H1 (cell line): Measurements from ENCODE around the gene SVOPL. TPM values are rescaled to one million over a fixed set of nuclear protein-coding genes. Genes with fewer than 3 reads are reported as not detected.

ENCODE experiments used
- ATF3 ChIP-seq: IDR thresholded peaks from 2 replicates; pipeline ENCODE4 v1.6.1; 2011; ENCODE audit warnings: low read depth, mild to moderate bottlenecking, low read length; ENCODE audit not compliant: insufficient read depth
- BCL11A ChIP-seq, 2 experiments: IDR thresholded peaks; one replicate each; pipeline ENCODE4 v1.6.1; 2011; ENCODE audit warnings: low read depth in 2 of 2, low read length in 2 of 2, mild to moderate bottlenecking in 2 of 2
- CREB1 ChIP-seq: IDR thresholded peaks from 2 replicates; pipeline ENCODE4 v1.6.1; 2012; ENCODE audit warnings: inconsistent platforms
- E2F6 ChIP-seq: IDR thresholded peaks from 2 replicates; pipeline ENCODE4 v1.6.1; 2012; ENCODE audit warnings: inconsistent platforms
- MAX ChIP-seq: IDR thresholded peaks from 2 replicates; pipeline ENCODE4 v1.6.1; 2012; ENCODE audit warnings: inconsistent platforms
- RAD21 ChIP-seq, 2 experiments: IDR thresholded peaks in 1 of 2; conservative IDR thresholded peaks in 1 of 2; 2 replicates each; pipeline ENCODE4 v1.6.1; 2011; ENCODE audit warnings: low read depth in 2 of 2, low read length in 2 of 2, improper control_type of control experiment in 1 of 2, inconsistent platforms in 1 of 2, mild to moderate bottlenecking in 1 of 2, moderate library complexity in 1 of 2
- RBBP5 ChIP-seq: IDR thresholded peaks from 2 replicates; pipeline ENCODE4 v1.7.1; 2012; ENCODE audit warnings: low read depth, mild to moderate bottlenecking, inconsistent platforms, low read length, moderate library complexity, borderline replicate concordance
- TAF7 ChIP-seq: optimal IDR thresholded peaks from 2 replicates; pipeline ENCODE3; 2011; ENCODE audit warnings: low read depth, mild to moderate bottlenecking, inconsistent platforms, low read length, moderate library complexity, borderline replicate concordance
- polyA plus RNA-seq, 7 experiments: library from polyadenylated mRNA; depleted of rRNA in 3 of 7; stranded (reverse) in 5 of 7; unstranded in 2 of 7; fragments of >200 nt in 5 of 7; fragments of 200-250 nt in 2 of 7; gene quantifications; 1 replicate in 5 of 7; 2 replicates in 1 of 7; 4 replicates in 1 of 7; pipeline versions ENCODE4 v1.2.1 to v1.2.3, GENCODE V29; 2011 to 2013; ENCODE audit warnings: missing spikeins in 2 of 7, mixed read lengths in 2 of 7
- total RNA-seq: library from RNA; stranded (reverse); fragmentation: NEBNext Ultra II Directional; extraction: Animal tissue kit (Norgen Biotek cat#: 25700); gene quantifications from 2 replicates; pipeline ENCODE4 v1.2.1, GENCODE V29; 2021
- TF ChIP-seq, protein P1 (sequence below): IDR thresholded peaks from 2 replicates; pipeline ENCODE4 v1.6.1; 2011; ENCODE audit warnings: low read length, improper control_type of control experiment

Gene SVOPL
- total and polyA plus RNA-seq, 2 of the 8 experiments (the other 6 are each of a cell fraction or from before 2014, with no cell fraction given): 1.1 to 1.4 TPM

DNA sequence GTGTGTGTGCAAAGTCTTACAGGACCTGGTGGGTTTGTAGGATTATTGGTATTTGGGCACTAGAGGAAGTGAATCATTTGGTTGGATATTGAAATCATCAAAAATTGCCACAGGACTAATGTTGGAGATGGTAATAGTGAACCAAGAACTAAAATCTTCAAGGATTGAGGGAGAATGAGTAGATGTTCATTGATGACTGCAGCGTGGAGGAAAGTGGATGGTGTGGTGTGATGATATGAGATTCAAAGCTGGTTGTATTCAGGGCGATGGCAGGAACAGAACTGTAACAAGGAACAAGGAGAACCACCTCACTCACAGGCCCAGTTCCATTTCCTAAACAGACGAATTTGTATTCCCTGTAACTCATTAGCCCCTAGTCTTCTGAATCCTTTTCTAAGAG lies 150.8 kb downstream of the SVOPL start (continued):
- TF ChIP-seq, protein P1, sequence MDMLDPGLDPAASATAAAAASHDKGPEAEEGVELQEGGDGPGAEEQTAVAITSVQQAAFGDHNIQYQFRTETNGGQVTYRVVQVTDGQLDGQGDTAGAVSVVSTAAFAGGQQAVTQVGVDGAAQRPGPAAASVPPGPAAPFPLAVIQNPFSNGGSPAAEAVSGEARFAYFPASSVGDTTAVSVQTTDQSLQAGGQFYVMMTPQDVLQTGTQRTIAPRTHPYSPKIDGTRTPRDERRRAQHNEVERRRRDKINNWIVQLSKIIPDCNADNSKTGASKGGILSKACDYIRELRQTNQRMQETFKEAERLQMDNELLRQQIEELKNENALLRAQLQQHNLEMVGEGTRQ: no peak
- no peak for TF ChIP-seq RAD21 (IDR thresholded peaks at IDR 0.05 in 1 of 2, conservative IDR thresholded peaks at IDR 0.05 in 1 of 2; ENCODE audit: low read depth in 2 of 2, low read length in 2 of 2)
- no peak for TF ChIP-seq MAX
- no peak for TF ChIP-seq RBBP5
- no peak for TF ChIP-seq TAF7
- TF ChIP-seq ATF3: no peak
- no peak for TF ChIP-seq E2F6
- no peak for TF ChIP-seq BCL11A (IDR thresholded peaks at IDR 0.05; ENCODE audit: low read depth in 2 of 2, low read length in 2 of 2)
- TF ChIP-seq CREB1: no peak
